MM.1S (cell line): ENCODE results near the gene LINGO1.
A peak's percentile ranks its signal among the peaks of the same experiment; 100 is the strongest.

Source experiments
- DNase-seq: peaks from one replicate; pipeline ENCODE4 v3.0.0-alpha.2; 2015
- H2AFZ ChIP-seq: fragments of 300-600 bp; sonication (generic); 2 replicates; pipeline ENCODE4 v1.6.0; 2016; ENCODE audit warnings: antibody characterized with exemption, low read length
- H3F3A ChIP-seq: fragments of 300-600 bp; sonication (generic); 2 replicates; pipeline ENCODE4 v1.6.1; 2016; ENCODE audit warnings: mild to moderate bottlenecking, antibody characterized with exemption, low read length, moderate library complexity, mixed read lengths; ENCODE audit not compliant: insufficient read depth
- H3K27ac ChIP-seq: fragments of 300-600 bp; sonication (generic); 2 replicates; pipeline ENCODE4 v1.5.1; 2016; ENCODE audit warnings: mild to moderate bottlenecking, low read length
- H3K27me3 ChIP-seq: fragments of 300-600 bp; sonication (generic); replicated peaks from 2 replicates; pipeline ENCODE4 v1.6.0; 2016; ENCODE audit warnings: low read length; ENCODE audit not compliant: insufficient read depth
- H3K36me3 ChIP-seq: fragments of 300-600 bp; sonication (generic); replicated peaks from 2 replicates; pipeline ENCODE4 v1.6.1; 2016; ENCODE audit warnings: mild to moderate bottlenecking, low read length, mixed read lengths; ENCODE audit not compliant: insufficient read depth
- H3K4me1 ChIP-seq: fragments of 300-600 bp; sonication (generic); 2 replicates; pipeline ENCODE4 v1.6.1; 2016; ENCODE audit warnings: low read length, mixed read lengths
- H3K4me2 ChIP-seq: fragments of 300-600 bp; sonication (generic); 2 replicates; pipeline ENCODE4 v1.6.0; 2016; ENCODE audit warnings: low read depth, low read length
- H3K4me3 ChIP-seq: fragments of 300-600 bp; sonication (generic); 2 replicates; pipeline ENCODE4 v1.5.1; 2016; ENCODE audit warnings: low read length, mixed read lengths
- H3K79me2 ChIP-seq: fragments of 300-600 bp; sonication (generic); 2 replicates; pipeline ENCODE4 v1.6.1; 2016; ENCODE audit warnings: mixed run types, low read length, mixed read lengths
- H3K9ac ChIP-seq: fragments of 300-600 bp; sonication (generic); 2 replicates; pipeline ENCODE4 v1.6.1; 2016; ENCODE audit warnings: low read length, mixed read lengths
- H3K9me2 ChIP-seq: fragments of 300-600 bp; sonication (generic); replicated peaks from 2 replicates; pipeline ENCODE4 v1.6.1; 2016; ENCODE audit warnings: mild to moderate bottlenecking, low read length, mixed read lengths; ENCODE audit not compliant: insufficient read depth
- H3K9me3 ChIP-seq: fragments of 300-600 bp; sonication (generic); replicated peaks from 2 replicates; pipeline ENCODE4 v1.6.1; 2016; ENCODE audit warnings: mild to moderate bottlenecking, low read length, mixed read lengths; ENCODE audit not compliant: insufficient read depth
- H4K20me1 ChIP-seq: fragments of 300-600 bp; sonication (generic); 2 replicates; pipeline ENCODE4 v1.6.1; 2016; ENCODE audit warnings: mild to moderate bottlenecking, low read length, moderate library complexity, mixed read lengths; ENCODE audit not compliant: insufficient read depth
- EZH2 ChIP-seq: fragments of 300-600 bp; sonication (generic); optimal IDR thresholded peaks from 2 replicates; pipeline ENCODE3; 2017; ENCODE audit warnings: low read depth, mild to moderate bottlenecking, antibody characterized with exemption, low read length, mixed read lengths
- EZH2phosphoT487 ChIP-seq: fragments of 300-600 bp; sonication (generic); IDR thresholded peaks from 2 replicates; pipeline ENCODE4 v1.6.1; 2018; ENCODE audit warnings: antibody characterized with exemption, low read length
- TF ChIP-seq, protein P1 (sequence below): fragments of 300-600 bp; sonication (generic); IDR thresholded peaks from 2 replicates; pipeline ENCODE4 v1.5.1; 2016; ENCODE audit warnings: antibody characterized with exemption, low read length, mixed read lengths

The LINGO1 gene

GRCh38 chr15:77632534-77633133 lies at the start of gene LINGO1:
Gene LINGO1 (minus strand): TSS chr15:77632912. CDS start chr15:77632315, 597 bp downstream.
- no peaks in the 10 kb centered on the region for H3K9me3 ChIP-seq
- H3K27me3 ChIP-seq = peaks cover 79% of the 10 kb centered on the region
- no peak for TF ChIP-seq EZH2phosphoT487
- TF ChIP-seq EZH2 = no peak
- TF ChIP-seq, protein P1, sequence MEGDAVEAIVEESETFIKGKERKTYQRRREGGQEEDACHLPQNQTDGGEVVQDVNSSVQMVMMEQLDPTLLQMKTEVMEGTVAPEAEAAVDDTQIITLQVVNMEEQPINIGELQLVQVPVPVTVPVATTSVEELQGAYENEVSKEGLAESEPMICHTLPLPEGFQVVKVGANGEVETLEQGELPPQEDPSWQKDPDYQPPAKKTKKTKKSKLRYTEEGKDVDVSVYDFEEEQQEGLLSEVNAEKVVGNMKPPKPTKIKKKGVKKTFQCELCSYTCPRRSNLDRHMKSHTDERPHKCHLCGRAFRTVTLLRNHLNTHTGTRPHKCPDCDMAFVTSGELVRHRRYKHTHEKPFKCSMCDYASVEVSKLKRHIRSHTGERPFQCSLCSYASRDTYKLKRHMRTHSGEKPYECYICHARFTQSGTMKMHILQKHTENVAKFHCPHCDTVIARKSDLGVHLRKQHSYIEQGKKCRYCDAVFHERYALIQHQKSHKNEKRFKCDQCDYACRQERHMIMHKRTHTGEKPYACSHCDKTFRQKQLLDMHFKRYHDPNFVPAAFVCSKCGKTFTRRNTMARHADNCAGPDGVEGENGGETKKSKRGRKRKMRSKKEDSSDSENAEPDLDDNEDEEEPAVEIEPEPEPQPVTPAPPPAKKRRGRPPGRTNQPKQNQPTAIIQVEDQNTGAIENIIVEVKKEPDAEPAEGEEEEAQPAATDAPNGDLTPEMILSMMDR = no peak
- H3K9ac ChIP-seq = no peak within 1 kb of the TSS
- H3K36me3 ChIP-seq = no peaks in the 10 kb centered on the region
- H3K4me2 ChIP-seq = peak within 1 kb of the TSS; percentile 99
- no peaks in the 10 kb centered on the region for H3K4me1 ChIP-seq
- no peak within 1 kb of the TSS for H3K27ac ChIP-seq
- no peaks in the 10 kb centered on the region for H3F3A ChIP-seq
- peak within 1 kb of the TSS; percentile 72 for H2AFZ ChIP-seq
- peak within 1 kb of the TSS; percentile 64 for H3K4me3 ChIP-seq
- no peak for DNase-seq
- H3K79me2 ChIP-seq = no peaks in the 10 kb centered on the region
- H4K20me1 ChIP-seq = no peaks in the 10 kb centered on the region
- H3K9me2 ChIP-seq = no peaks in the 10 kb centered on the region

- TF ChIP-seq, protein P1 = no peak
- TF ChIP-seq EZH2 (no peak), EZH2phosphoT487 (no peak)
- Histone ChIP-seq H3K9ac (no peak overlapping the region), H4K20me1 (no peaks in the 10 kb centered on the region), H3K79me2 (no peaks in the 10 kb centered on the region), H3K9me3 (no peaks in the 10 kb centered on the region), H3K27ac (no peak overlapping the region), H3K4me1 (no peaks in the 10 kb centered on the region), H3K27me3 (peaks cover 50% of the 10 kb centered on the region), H3K4me2 (no peak overlapping the region), H3F3A (no peaks in the 10 kb centered on the region), H3K4me3 (no peak overlapping the region), H2AFZ (no peak overlapping the region), H3K9me2 (no peaks in the 10 kb centered on the region), H3K36me3 (no peaks in the 10 kb centered on the region)
- no peak for DNase-seq
Observed at GRCh38 chr15:77681362-77681761, 48.6 kb upstream of the LINGO1 start.

DNA sequence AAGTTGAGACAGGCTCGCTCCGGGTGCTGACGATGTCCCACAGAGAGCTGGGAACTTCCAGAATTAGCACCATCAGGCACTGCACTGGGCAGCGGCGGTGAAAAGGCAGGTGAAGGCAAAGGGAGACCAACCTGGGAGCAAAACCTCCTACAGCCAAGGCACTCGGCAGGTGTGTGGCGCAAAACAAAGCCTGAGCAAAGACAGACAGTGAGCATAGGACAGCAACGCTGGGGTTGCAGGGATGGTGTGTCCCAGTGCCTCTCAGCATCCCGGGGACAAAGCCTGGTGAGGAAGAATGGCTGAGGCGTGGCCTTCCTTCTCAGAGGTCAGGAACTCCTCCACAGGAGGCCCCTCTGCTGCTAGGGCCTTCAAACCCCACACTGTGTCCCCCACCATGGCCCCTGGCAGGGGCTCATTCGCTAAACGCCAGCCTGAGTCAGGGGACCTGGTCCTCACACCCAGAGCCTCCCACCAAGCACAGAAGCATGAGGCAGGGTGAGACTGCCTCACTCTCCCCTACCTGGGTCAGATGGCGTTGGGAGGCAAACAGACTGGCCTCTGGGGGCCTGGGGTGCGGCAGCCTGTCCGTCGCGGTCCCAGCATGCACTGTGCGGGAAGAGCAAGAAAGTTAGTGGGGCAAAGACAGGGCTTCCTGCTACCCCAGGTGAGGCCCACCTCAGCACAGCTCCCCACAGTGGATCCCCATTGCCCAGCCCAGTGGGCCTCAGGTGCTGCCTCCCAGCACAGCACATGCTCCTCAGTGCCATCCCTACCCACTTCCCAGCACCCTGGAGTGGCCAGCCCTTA lies 44.1 kb upstream of the LINGO1 start:
- H3K27ac ChIP-seq = no peak overlapping the region
- H3K9me3 ChIP-seq = no peaks in the 10 kb centered on the region
- H3K4me3 ChIP-seq = no peak overlapping the region
- no peak for DNase-seq
- H3K4me1 ChIP-seq = no peaks in the 10 kb centered on the region
- H3F3A ChIP-seq = no peaks in the 10 kb centered on the region
- H4K20me1 ChIP-seq = no peaks in the 10 kb centered on the region
- no peak overlapping the region for H2AFZ ChIP-seq
- peaks cover 75% of the 10 kb centered on the region for H3K27me3 ChIP-seq
- TF ChIP-seq EZH2 = no peak
- TF ChIP-seq, protein P1 = no peak
- no peak for TF ChIP-seq EZH2phosphoT487
- H3K9me2 ChIP-seq = no peaks in the 10 kb centered on the region
- H3K9ac ChIP-seq = no peak overlapping the region
- H3K4me2 ChIP-seq = no peak overlapping the region
- H3K79me2 ChIP-seq = no peaks in the 10 kb centered on the region
- H3K36me3 ChIP-seq = no peaks in the 10 kb centered on the region
